Posterior cingulate gyrus (tissue), 11 donors: ENCODE results near the gene KIAA0319L.

Experiments used
- DNase-seq, 10 donors: peaks; one replicate each; pipeline versions ENCODE4 v3.0.0 to v3.0.0-alpha.2; 2020 to 2021; ENCODE audit warnings: mixed read lengths in 3 of 10
- intact Hi-C: fragments of 100-400 bp; cut with DNase I; formaldehyde crosslinking; loops from one replicate; pipeline ENCODE4 v1.15.1; 2023

The KIAA0319L gene

GRCh38 chr1:35428360-35428759 is 128.8 kb downstream of the KIAA0319L start:
- no peak for DNase-seq
- intact Hi-C loops, result no loop called here

- no peak for DNase-seq
- intact Hi-C loops, result no loop called here
Observed at GRCh38 chr1:35426097-35426586, 131.1 kb downstream of the KIAA0319L start.

GRCh38 chr1:35408925-35409324 is 148.3 kb downstream of the KIAA0319L start:
- no peak for DNase-seq
- intact Hi-C loops, result no loop called here

GRCh38 chr1:35407743-35408142 is 149.5 kb downstream of the KIAA0319L start:
- intact Hi-C loops, result no loop called here
- DNase-seq, result no peak

- no peak for DNase-seq
- intact Hi-C loops, result no loop called here
Observed at GRCh38 chr1:35406103-35406502, 151.1 kb downstream of the KIAA0319L start.

GRCh38 chr1:35401049-35401448 is 156.2 kb downstream of the KIAA0319L start:
- intact Hi-C loops, result no loop called here

GRCh38 chr1:35398739-35399138 is 158.5 kb downstream of the KIAA0319L start:
- intact Hi-C loops, result no loop called here
- DNase-seq, result no peak

More at GRCh38 chr1:35401049-35401448, 156.2 kb downstream of the KIAA0319L start:
- DNase-seq, result no peak

GRCh38 chr1:35394386-35394785 is 162.8 kb downstream of the KIAA0319L start:
- intact Hi-C loops, result no loop called here

GRCh38 chr1:35390600-35391494 is 166.4 kb downstream of the KIAA0319L start:
- intact Hi-C loops, result no loop called here
- DNase-seq, result no peak

More at GRCh38 chr1:35394386-35394785, 162.8 kb downstream of the KIAA0319L start:
- DNase-seq, result no peak

GRCh38 chr1:35386959-35387358 is 170.2 kb downstream of the KIAA0319L start:
- DNase-seq, result no peak
- intact Hi-C loops, result no loop called here

GRCh38 chr1:35386290-35386689 is 170.9 kb downstream of the KIAA0319L start:
- DNase-seq, result no peak
- intact Hi-C loops, result no loop called here
